Kidney (tissue), 14 donors: Measurements from ENCODE around the gene CRK. TPM values are rescaled to one million over a fixed set of nuclear protein-coding genes. Genes with fewer than 3 reads are reported as not detected.
"Not testable (repeated sequence)": the region's sequence is repeated elsewhere in the genome, so short reads cannot be mapped to it uniquely, and the experiment has no call there.

Source experiments
- DNase-seq, 5 donors: peaks; one replicate each; pipeline ENCODE4 v3.0.0-alpha.2; 2013 to 2020
- FAIRE-seq: peaks from 2 replicates; lab custom pipeline; 2012; peaks lifted over from hg19 to GRCh38; lab: Jason Lieb, UNC
- H3K27ac ChIP-seq, 2 donors: one replicate each; pipeline ENCODE4 v1.7.0; 2013; ENCODE audit warnings: low read depth in 2 of 2, low read length in 2 of 2, inconsistent platforms in 1 of 2
- H3K27me3 ChIP-seq: one replicate; pipeline ENCODE4 v1.7.1; 2013; ENCODE audit warnings: low read length, inconsistent platforms; ENCODE audit not compliant: control insufficient read depth, insufficient read depth
- H3K36me3 ChIP-seq, 3 donors: one replicate each; pipeline versions ENCODE4 v1.7.0 to v1.7.1; 2013; ENCODE audit warnings: low read length in 3 of 3, control low read depth in 1 of 3, inconsistent platforms in 1 of 3; ENCODE audit not compliant: insufficient read depth in 3 of 3, control insufficient read depth in 2 of 3
- H3K4me1 ChIP-seq, 3 donors: one replicate each; pipeline versions ENCODE4 v1.7.0 to v1.7.1; 2013; ENCODE audit warnings: low read length in 3 of 3, inconsistent platforms in 1 of 3, low read depth in 1 of 3; ENCODE audit not compliant: control insufficient read depth in 2 of 3, insufficient read depth in 2 of 3
- H3K4me3 ChIP-seq, 3 donors: one replicate each; pipeline versions ENCODE4 v1.7.0 to v1.8.1; 2013; ENCODE audit warnings: low read length in 3 of 3, control low read depth in 1 of 3, inconsistent platforms in 1 of 3
- H3K9ac ChIP-seq, 3 donors: one replicate each; pipeline versions ENCODE4 v1.7.0 to v1.7.1; 2013; ENCODE audit warnings: low read length in 3 of 3, control low read depth in 1 of 3, inconsistent platforms in 1 of 3
- H3K9me3 ChIP-seq, 3 donors: one replicate each; pipeline versions ENCODE4 v1.7.0 to v1.7.1; 2013; ENCODE audit warnings: low read length in 3 of 3, control low read depth in 1 of 3, inconsistent platforms in 1 of 3; ENCODE audit not compliant: control insufficient read depth in 2 of 3, insufficient read depth in 1 of 3
- intact Hi-C: fragments of 100-400 bp; cut with DNase I; formaldehyde crosslinking; loops from one replicate; pipeline ENCODE4 v1.11.1; 2022
- polyA plus RNA-seq: library from polyadenylated mRNA; stranded (reverse); fragments of 350-450 nt; fragmentation: Illumina TruSeq; extraction: RNeasy Lipid Tissue Mini Kit (QIAGEN cat#74804); gene quantifications from one replicate; pipeline ENCODE4 v1.2.3, GENCODE V29; 2014; ENCODE audit warnings: low read depth, low replicate concordance; ENCODE audit not compliant: insufficient read depth
- total RNA-seq: library from RNA; stranded (reverse); fragmentation: NEBNext Ultra II Directional; extraction: Animal tissue kit (Norgen Biotek cat#: 25700); gene quantifications from one replicate; pipeline ENCODE4 v1.2.1, GENCODE V29; 2021
- TF ChIP-seq, protein P1 (sequence below): IDR thresholded peaks from 3 replicates; pipeline ENCODE4 v1.5.1; 2012; ENCODE audit warnings: mild to moderate bottlenecking, moderate library complexity, borderline replicate concordance; ENCODE audit not compliant: insufficient read depth; ENCODE audit errors: extremely low read depth
- donor health status: control.
- donor health status: control.
- donor health status: control.
- donor health status: control.
- donor health status: control.
- donor health status: DM: yes; HTN: yes; CAD: no.
- donor health status: Normal renal cell carcinoma (clear cell type).

The CRK gene
- total and polyA plus RNA-seq, 2 donors from 2014 or later = 26.8 to 61.3 TPM

DNA sequence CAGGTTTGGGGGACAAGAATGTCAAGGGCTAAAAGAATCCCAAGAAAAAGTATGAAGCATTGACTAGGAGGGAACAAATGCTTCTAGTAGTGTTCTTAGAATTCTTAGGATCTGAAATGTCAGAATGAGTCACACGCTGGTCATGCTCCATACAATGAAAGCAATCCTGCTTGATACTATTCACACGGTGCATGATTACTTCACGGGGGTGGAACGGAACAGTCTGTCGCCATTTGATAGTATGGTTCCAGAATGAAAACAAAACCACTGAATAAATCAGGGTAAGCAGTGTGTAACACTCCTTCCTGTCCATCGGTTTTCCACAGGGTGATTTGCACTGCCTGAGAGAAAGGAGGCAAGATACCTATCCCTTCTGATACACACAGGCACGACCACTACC, 33.1 kb downstream of the CRK start:
- no peak overlapping the region for H3K4me3 ChIP-seq
- peaks cover 4 to 20% (median 5%) of the 10 kb centered on the region in 3 donors for H3K36me3 ChIP-seq
- no peak for FAIRE-seq
- TF ChIP-seq, protein P1, sequence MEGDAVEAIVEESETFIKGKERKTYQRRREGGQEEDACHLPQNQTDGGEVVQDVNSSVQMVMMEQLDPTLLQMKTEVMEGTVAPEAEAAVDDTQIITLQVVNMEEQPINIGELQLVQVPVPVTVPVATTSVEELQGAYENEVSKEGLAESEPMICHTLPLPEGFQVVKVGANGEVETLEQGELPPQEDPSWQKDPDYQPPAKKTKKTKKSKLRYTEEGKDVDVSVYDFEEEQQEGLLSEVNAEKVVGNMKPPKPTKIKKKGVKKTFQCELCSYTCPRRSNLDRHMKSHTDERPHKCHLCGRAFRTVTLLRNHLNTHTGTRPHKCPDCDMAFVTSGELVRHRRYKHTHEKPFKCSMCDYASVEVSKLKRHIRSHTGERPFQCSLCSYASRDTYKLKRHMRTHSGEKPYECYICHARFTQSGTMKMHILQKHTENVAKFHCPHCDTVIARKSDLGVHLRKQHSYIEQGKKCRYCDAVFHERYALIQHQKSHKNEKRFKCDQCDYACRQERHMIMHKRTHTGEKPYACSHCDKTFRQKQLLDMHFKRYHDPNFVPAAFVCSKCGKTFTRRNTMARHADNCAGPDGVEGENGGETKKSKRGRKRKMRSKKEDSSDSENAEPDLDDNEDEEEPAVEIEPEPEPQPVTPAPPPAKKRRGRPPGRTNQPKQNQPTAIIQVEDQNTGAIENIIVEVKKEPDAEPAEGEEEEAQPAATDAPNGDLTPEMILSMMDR = no peak
- H3K27me3 ChIP-seq = no peaks in the 10 kb centered on the region
- H3K4me1 ChIP-seq = peaks cover 0 to 8% (median 6%) of the 10 kb centered on the region in 3 donors
- DNase-seq = peak in 4 of 5 donors; percentile 45 to 91 (median 76)
- H3K9me3 ChIP-seq = no peaks in the 10 kb centered on the region
- peak overlapping the region in 1 of 2 donors; percentile 45 for H3K27ac ChIP-seq
- intact Hi-C loops = no loop called here
- H3K9ac ChIP-seq = no peak overlapping the region

DNA sequence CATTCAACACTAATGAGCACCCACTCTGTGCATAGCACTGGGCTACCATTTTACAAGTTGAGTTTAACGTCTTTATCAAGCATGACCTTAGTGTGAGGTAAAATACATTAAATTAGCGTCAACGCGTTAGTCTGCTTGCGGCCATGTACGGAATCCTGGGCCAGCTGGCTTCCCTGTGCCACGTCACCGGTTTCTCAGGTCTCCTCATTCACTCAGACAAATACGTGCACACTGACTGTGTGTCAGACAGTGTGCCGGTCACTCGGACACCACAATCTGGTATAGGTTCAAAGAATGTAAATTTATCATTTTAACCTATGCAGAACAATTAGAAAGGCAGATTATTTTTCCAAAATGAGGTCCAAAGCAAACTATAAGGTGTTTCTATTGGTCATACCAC, 34.6 kb downstream of the CRK start:
- Histone ChIP-seq H3K9ac (no peak overlapping the region), H3K36me3 (peaks cover 4 to 20% (median 5%) of the 10 kb centered on the region in 3 donors), H3K4me3 (no peak overlapping the region), H3K4me1 (peaks cover 0 to 8% (median 6%) of the 10 kb centered on the region in 3 donors), H3K27ac (no peak overlapping the region), H3K27me3 (no peaks in the 10 kb centered on the region), H3K9me3 (no peaks in the 10 kb centered on the region)
- TF ChIP-seq, protein P1 = no peak
- no peak for FAIRE-seq
- intact Hi-C loops = no loop called here
- no peak for DNase-seq

DNA sequence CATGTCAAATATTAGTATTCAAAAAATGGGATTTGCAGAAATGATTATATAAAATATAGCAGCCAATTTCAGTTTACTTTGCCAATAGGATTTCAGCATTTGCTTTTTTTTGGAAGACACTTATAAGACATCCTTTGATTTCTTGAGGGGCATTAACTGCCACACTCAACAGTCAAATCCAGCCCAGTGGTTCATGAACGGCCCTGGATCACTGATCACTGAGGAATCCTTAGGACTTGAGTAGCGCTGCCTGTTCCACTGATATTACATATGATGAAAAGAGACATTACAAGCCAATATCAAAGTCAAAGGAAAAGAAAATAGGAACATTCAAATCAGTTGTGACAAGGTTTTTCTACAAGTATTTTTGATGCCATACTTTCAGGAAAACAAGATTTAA, 35.1 kb downstream of the CRK start:
- DNase-seq (no peak), FAIRE-seq (no peak)
- H3K4me1 ChIP-seq = peaks cover 0 to 8% (median 6%) of the 10 kb centered on the region in 3 donors
- intact Hi-C loops = no loop called here
- peaks cover 4 to 20% (median 5%) of the 10 kb centered on the region in 3 donors for H3K36me3 ChIP-seq
- TF ChIP-seq, protein P1 = no peak
- no peaks in the 10 kb centered on the region for H3K27me3 ChIP-seq
- H3K27ac ChIP-seq = no peak overlapping the region
- no peaks in the 10 kb centered on the region for H3K9me3 ChIP-seq
- no peak overlapping the region for H3K4me3 ChIP-seq
- H3K9ac ChIP-seq = no peak overlapping the region

DNA sequence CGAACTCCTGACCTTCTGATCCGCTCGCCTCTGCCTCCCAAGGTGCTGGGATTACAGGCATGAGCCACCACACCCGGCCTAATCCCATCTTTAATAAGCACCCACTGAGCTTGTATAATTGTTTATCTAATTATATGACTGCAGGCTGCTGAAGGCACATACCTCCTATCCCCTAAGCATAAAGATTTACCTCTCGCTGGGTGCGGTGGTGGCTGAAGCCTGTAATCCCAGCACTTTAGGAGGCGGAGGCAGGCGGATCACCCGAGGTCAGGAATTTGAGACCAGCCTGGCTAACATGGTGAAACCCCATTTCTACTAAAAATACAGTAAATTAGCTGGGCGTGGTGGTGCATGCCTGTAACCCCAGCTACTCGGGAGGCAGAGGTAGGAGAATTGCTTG, 35.9 kb downstream of the CRK start:
- H3K9me3 ChIP-seq = no peaks in the 10 kb centered on the region
- H3K27ac ChIP-seq = no peak overlapping the region
- H3K9ac ChIP-seq = no peak overlapping the region
- FAIRE-seq = no peak
- intact Hi-C loops = no loop called here
- TF ChIP-seq, protein P1 = no peak
- H3K4me1 ChIP-seq = peaks cover 0 to 8% (median 6%) of the 10 kb centered on the region in 3 donors
- H3K4me3 ChIP-seq = no peak overlapping the region
- peaks cover 4 to 20% (median 5%) of the 10 kb centered on the region in 3 donors for H3K36me3 ChIP-seq
- H3K27me3 ChIP-seq = no peaks in the 10 kb centered on the region
- no peak for DNase-seq

DNA sequence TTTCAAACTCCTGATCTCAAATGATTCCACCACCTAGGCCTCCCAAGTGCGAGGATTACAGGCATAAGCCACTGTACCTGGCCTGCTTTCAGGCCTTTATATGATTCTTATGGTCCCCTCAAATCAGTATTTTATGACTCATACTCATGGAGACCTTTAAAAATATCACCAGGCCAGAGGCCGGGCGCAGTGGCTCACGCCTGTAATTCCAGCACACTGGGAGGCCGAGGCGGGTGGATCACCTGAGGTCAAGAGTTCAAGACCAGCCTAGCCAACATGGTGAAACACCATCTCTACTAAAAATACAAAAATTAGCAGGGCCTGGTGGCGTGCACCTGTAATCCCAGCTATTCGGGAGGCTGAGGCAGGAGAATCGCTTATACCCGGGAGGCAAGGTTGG, 37.6 kb downstream of the CRK start:
- H3K27me3 ChIP-seq, DNase-seq, H3K9ac ChIP-seq, H3K27ac ChIP-seq, H3K4me1 ChIP-seq, FAIRE-seq, intact Hi-C loops, H3K4me3 ChIP-seq, H3K9me3 ChIP-seq: not testable (repeated sequence)
- peaks cover 4 to 20% (median 5%) of the 10 kb centered on the region in 3 donors for H3K36me3 ChIP-seq
